CD4-positive, alpha-beta T cell treated with Interleukin-6 at 100 ng/mL for 8 hours (primary cell): ENCODE measurements around the gene HOOK2.

Source experiments
- DNase-seq: peaks from one replicate; pipeline ENCODE4 v3.0.0-alpha.2; 2020; ENCODE audit warnings: mixed read lengths, low spot score

HOOK2 gene

DNA sequence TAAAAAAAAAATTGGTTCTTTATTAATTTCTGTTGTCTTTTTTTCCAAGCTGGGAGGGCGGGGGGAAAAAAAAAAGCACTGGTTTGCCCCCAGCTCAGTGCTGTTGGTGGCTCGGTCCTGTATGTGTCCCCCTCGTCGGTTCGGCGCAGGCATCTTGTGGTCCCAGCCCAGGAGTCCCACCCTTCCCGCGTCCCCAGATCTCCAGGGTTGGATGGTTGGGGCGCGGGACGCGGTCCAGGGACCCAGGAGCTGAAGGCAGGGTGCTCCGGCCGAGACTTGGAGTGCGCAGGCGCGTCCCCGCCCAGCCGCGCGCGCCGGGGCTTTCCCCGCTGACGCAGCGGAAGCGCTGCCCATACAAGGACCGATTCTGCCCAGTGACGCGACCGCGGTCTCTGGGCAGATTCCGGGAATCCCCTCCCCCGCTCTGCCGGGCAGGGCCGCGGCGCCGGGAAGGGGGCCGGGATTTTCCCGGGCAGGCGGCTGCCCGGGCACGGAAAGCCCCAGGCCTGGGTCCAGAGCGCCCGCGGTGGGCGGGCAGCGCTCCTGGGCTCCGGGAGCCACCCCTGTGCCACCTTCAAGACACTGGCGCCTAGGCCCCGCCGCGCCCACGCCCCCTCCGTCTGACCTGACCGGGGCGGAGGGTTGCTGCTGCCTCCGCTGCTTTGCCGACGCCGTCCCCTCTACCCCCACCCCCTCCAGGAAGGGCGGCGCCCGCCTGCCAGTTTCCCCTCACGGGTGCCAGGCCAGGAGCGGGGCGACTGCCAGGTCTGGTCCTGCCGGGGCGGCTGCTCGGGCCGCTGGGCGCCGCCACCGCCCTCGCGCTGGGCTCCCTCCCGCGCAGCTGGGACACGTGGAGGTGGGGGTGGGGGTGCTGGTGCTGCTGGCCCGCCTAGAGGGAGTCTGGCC, 18.2 kb upstream of the HOOK2 start:
- DNase-seq: peak; percentile 93

GRCh38 chr19:12792853-12793289, 17.5 kb upstream of the HOOK2 start:
- no peak for DNase-seq

DNA sequence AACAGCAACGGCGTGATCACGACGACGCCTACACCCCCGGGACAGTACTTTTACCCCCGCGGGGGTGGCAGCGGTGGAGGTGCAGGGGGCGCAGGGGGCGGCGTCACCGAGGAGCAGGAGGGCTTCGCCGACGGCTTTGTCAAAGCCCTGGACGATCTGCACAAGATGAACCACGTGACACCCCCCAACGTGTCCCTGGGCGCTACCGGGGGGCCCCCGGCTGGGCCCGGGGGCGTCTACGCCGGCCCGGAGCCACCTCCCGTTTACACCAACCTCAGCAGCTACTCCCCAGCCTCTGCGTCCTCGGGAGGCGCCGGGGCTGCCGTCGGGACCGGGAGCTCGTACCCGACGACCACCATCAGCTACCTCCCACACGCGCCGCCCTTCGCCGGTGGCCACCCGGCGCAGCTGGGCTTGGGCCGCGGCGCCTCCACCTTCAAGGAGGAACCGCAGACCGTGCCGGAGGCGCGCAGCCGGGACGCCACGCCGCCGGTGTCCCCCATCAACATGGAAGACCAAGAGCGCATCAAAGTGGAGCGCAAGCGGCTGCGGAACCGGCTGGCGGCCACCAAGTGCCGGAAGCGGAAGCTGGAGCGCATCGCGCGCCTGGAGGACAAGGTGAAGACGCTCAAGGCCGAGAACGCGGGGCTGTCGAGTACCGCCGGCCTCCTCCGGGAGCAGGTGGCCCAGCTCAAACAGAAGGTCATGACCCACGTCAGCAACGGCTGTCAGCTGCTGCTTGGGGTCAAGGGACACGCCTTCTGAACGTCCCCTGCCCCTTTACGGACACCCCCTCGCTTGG, 16.9 kb upstream of the HOOK2 start:
- DNase-seq: peak; percentile 76

DNA sequence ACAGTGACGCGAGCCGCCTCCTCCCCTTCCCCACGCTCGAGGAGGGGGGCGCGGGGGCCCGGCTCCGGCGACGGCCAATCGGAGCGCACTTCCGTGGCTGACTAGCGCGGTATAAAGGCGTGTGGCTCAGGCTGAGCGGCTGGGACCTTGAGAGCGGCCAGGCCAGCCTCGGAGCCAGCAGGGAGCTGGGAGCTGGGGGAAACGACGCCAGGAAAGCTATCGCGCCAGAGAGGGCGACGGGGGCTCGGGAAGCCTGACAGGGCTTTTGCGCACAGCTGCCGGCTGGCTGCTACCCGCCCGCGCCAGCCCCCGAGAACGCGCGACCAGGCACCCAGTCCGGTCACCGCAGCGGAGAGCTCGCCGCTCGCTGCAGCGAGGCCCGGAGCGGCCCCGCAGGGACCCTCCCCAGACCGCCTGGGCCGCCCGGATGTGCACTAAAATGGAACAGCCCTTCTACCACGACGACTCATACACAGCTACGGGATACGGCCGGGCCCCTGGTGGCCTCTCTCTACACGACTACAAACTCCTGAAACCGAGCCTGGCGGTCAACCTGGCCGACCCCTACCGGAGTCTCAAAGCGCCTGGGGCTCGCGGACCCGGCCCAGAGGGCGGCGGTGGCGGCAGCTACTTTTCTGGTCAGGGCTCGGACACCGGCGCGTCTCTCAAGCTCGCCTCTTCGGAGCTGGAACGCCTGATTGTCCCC, 16.1 kb upstream of the HOOK2 start, which contains the start of gene JUNB:
Gene JUNB, plus strand, starts transcription at position 142 of the 706 bp plus-strand sequence. Its CDS starts 286 bp downstream, at position 428.
- DNase-seq: peak; percentile 98

- no peak for DNase-seq
These were observed 15.4 kb upstream of the HOOK2 start for GRCh38 chr19:12790628-12791344.

DNA sequence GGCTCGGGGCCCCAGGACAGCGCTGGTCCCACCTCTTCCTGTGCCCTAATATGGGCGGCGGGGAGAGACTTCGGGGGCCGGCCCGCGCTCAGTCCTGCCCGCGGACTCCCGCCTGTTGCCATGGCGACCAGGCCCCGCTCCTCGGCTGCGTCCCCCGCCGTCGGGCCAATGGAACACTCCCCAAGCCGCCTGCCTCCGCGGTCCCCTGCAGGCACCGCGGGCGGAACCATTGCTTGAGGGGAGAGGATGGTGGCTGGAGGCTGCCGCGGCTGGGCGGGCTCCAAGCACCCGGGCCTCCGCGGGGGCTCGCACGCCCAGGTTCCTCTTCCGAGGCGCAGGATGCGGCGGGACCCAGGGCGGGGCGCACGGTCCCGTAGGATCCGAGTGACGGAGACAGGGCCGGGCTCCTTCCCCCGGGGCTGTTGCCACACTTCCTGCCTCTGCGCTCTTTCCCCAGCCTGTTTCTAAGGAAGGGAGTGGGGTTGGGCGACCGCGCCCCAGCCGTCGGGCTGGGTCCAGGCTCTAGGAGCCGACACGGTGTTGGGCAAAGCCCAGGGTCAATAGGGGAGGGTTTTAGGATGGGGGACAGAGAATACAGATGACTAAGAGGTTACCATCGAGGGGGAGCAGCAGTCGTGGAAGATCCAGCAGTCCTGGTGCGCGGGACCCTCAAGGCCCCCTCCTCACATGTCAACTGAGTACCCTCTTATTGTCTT, 14.7 kb upstream of the HOOK2 start:
- peak; percentile 91 for DNase-seq

GRCh38 chr19:12789098-12789903, 13.9 kb upstream of the HOOK2 start:
- DNase-seq: no peak

- peak; percentile 37 for DNase-seq
These were observed 13.3 kb upstream of the HOOK2 start for GRCh38 chr19:12788682-12789097.

GRCh38 chr19:12788042-12788681, 12.8 kb upstream of the HOOK2 start:
- DNase-seq: no peak

DNA sequence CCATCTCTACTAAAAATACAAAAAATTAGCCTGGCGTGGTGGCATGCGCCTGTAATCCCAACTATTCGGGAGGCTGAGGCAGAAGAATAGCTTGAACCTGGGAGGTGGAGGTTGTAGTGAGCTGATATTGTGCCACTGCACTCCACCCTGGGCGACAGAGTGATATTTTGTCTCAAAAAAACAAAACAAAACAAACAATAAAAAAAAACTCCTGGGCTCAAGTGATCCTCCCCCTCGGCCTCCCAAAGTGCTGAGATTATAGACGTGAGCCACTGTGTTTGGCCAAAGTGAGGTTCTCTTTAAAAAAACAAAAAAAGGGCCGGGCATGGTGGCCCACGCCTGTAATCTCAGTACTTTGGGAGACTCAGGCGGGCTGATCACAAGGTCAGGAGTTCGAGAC, 12.1 kb upstream of the HOOK2 start:
- DNase-seq: no peak

- DNase-seq: no peak
These were observed 11.6 kb upstream of the HOOK2 start for GRCh38 chr19:12786952-12787351.

DNA sequence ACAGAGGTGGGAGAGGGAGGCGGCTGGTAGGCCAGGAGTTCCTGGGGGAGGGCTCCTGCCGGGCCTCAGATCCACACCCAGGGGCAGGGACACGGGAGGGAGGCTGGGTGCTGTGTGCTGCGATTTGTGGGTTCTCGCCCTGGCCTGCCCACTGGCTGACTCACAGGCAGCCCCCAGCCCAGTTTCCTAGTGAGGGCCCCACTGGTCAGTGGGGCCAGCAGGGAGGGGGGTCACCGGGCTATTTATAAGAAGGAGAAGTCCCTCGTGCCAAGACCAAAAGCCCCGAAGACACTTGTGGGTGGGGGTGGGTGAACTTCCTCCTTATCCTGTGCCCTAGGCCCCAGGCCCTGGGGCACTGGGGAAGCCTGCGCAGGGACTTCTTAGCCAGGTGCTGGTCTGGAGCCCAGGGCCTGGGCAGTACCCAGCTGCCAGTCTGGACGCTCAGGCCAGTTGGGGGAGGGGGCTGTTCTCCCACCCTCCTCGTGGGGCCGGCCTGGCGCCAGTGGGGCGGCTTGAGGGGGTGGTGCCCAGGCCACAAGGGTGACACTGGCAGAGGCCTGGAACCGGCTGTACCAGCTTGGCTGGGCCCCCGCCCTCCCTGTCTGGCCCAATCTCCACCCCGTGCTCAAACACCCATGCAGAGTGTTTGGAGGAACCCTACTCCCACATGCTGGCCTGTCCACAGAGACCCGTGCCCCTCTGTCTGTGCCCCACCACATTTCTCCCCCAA, 11.0 kb upstream of the HOOK2 start:
- no peak for DNase-seq

GRCh38 chr19:12785431-12786031, 10.2 kb upstream of the HOOK2 start:
- no peak for DNase-seq

- peak; percentile 37 for DNase-seq
These were observed 9.6 kb upstream of the HOOK2 start for GRCh38 chr19:12784871-12785430.

DNA sequence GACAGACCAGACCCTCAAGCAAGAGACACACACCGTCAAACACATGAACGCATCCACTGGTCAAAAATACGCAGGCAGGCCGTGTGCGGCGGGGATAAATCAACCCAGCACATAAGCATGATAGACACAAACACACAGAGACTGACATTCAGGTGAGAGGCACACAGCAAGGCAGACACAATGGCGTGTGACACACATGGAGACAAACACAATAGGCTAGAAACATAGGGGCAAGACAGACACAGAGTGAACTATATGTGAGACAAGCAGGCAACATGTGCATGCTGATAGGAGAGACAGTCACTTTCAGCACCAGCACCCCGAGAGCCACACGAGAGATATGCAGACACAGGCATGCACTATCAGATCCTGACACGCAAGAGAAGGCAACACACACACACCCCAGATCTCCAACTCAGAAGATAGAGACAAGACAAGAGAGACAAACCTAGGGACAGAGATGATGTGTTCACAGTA, 9.1 kb upstream of the HOOK2 start:
- DNase-seq: peak; percentile 34

GRCh38 chr19:12783849-12784393, 8.6 kb upstream of the HOOK2 start:
- no peak for DNase-seq

GRCh38 chr19:12783291-12783848, 8.0 kb upstream of the HOOK2 start:
- no peak for DNase-seq
